Measurements from ENCODE around the gene OS9. TPM values are rescaled to one million over a fixed set of nuclear protein-coding genes. Genes with fewer than 3 reads are reported as not detected.
A peak's percentile ranks its signal among the peaks of the same experiment; 100 is the strongest.

Gene OS9
- total RNA-seq, 2 donors from 2014 or later, result 310 to 322 TPM

DNA sequence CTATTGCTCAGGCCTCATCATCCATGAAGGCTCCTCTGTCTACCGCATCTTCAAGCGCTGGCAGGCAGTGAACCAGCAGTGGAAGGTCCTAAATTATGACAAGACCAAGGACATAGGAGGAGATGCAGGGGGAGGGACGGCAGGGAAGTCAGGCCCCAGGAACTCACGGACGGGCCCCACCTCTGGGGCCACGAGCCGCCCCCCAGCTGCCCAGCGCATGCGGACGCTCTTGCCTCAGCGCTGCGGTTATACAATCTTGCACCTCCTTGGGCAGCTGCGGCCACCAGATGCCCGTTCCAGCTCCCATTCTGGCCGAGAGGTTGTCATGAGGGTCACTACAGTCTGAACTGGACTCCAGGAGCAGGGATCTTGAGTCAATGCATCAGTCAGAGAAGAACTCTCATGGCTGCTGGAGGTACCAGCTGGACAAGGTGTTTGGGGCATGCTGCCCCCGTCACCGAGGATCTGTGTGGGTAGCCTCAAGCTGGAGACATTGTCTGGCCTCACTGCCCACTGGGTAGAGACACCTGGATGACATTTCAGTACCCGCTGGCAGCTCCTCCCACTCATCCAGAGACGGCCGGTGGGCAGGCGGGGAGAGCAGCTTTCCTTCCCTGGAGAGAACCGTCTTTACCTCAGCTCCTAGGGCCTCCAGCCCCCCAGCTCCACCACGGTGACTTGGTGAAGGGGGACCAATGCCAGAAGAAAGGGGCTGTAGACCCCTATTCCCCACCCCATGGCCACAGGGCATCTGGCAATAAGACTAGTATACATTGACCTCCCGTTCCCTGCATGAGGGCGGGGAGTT, 64.8 kb downstream of the OS9 start:
- intact Hi-C loops (cut with DNase I, micrococcal nuclease), result no loop called here
- ATAC-seq (no peak), DNase-seq (no peak)

DNA sequence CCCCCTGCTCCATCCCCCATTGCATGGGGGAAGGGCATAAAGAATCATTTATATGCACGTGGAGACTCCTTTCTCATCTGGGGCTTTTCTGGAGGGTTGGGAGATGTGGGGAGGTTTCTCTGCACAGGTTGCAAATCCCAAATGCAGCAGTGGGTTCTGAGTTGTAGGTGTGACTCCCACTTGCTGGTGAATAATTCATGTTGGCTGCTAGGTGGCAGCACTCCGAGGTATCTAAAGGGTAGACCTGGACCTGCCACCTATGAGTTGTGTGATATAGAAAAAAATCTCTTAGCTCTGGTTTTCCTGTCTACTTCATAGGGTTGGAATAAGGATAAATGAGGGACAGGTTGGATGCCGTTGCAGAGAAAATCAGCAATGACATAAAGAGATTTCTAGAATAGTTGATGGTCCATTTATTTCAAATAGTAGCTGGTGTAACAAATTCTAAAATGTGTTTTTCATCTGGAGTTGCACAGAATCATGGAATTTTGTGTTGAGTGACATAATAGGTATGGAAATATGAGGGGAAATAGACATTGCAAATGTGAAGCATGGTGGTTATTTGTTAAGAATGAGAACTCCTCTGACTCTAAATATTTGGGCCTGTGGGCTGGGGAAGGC, 65.5 kb downstream of the OS9 start:
- intact Hi-C loops (cut with DNase I, micrococcal nuclease), result no loop called here
- DNase-seq (no peak), ATAC-seq (peak; percentile 18)

DNA sequence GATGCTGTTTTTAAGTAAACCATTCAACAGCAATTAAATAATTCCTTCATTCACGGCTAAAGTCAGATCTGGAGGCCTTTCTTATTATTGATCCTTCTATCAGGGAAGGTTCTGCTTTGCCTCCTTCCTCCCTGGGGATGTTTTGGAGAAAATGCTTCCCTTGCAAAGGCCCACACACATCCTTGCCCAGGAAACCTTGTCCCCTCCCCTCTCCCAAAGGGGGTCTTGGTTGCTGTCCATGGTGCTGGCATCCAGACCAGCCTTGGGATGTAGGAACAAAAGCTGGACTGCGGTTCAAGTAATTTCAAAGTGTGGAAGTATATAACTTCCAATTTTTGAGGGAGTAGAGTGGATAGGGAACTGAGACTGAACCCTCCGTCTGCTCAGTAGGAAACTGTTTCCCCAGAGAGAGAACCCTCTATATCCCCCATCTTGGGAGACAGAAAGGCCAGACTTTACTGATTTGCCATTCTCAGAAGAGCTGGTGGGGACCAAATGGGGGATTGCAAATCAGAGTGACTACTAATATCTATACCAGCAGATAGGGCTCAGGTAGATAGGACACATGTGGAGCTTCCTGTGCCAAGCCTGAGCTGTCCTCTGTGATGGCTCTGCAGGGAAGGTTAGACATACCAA, 66.5 kb downstream of the OS9 start:
- DNase-seq, result no peak
- no peak for ATAC-seq
- intact Hi-C loops (cut with DNase I, micrococcal nuclease), result no loop called here

DNA sequence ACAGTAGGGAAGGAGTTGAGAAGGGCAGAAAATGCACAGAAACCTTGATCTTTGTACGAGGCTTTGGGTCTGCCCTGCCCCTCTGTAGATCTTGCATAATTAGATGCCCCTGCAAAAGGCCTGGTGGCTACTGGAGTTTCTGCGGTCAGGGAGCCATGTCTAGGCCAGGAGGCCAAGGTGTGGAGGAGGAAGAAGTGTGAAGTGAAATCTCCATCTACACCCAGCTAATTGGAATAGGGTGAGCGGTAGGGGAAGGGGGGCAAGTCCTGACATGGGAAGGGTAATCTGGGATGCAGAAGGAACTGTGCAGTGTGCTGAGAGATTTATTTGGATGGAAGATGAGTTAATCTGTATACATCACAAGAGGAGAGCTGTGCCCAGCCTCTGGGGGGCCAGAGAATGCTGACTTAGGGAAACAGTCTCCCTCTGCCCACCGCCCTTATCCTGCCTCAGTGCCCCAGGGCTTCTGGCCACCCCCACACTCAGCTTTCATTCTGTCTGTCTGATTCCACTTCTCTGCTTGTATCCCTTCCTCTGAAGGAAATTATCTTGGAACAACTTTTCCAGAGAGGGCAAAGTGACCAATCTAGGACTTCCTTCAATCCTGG, 67.6 kb downstream of the OS9 start:
- no peak for ATAC-seq
- no peak for DNase-seq
- intact Hi-C loops (cut with DNase I, micrococcal nuclease), result no loop called here

DNA sequence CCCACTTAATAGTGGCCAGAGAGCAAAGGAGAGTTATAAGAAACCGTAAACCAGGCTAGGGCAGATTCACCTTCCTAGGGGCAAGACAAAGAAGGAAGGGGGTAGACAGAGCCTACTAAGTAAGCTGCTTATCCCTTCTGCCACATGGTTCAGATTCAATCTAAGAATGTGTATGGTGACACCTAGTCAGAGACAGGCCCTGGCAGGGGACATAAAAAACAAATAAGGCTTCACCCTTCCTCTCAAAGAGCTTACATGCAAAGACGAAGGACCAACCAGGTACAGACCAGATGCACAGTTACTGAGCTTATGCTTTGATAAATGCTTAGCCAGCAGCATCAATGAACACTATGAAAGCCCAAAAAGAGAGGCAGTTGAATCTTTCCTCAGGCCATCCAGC, 68.5 kb downstream of the OS9 start:
- ATAC-seq (no peak), DNase-seq (no peak)
- intact Hi-C loops (cut with DNase I, micrococcal nuclease), result no loop called here

DNA sequence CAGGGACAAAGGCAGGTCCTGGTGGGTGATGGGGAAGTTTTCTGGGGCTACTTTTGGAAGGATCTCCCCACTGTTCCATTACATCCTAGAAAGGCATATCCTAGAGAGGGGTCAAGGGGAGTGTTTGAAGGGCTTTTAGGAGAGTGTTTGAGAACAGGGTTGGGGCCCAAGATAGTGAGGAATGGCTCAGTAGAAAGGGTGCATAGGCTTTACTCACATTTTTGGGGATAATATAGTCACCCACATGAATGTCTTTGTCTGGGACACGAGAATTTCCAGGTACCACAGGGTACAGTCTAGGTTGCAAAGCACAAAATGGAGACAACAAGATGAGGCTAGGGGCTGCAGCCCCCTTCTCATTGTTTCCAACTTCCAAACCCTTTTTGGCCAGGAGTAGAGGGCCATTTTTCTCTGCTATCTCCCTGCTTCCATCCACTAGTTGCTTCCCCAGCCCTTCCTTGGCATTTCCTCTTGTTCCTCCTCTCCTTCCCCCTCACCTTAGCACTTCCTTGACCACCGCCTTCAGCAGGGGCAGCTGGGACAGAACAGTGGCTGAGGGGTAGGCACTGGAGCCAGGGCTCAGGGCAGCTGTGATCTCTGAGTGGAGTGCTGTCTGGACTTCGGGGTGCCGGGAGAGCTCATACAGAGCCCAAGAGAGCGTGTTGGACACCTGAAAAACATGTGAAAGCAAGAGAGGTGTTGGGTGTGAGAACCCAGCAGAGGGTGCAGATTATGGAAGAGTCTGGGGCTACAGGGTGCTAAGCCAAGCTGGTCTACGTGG, 70.1 kb downstream of the OS9 start:
- intact Hi-C loops (cut with DNase I, micrococcal nuclease), result no loop called here
- DNase-seq (no peak), ATAC-seq (no peak)

DNA sequence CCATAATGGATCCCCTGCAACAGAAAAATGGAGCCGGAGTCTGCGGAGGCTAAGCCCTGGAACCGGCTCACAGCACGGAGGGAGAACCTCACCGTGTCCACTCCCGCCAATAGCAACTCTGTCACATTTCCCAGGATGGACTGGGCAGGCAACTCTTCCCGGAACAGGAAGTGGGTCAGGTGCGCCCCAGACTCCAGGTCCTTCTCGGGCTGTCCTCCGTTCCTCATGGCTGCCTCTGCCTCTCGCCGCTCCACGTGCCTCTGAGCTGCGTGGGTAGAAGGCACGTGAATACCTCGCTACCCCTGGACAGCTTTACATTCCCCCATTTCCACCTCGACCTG, 70.7 kb downstream of the OS9 start:
- DNase-seq (peak in 1 of 2 donors; percentile 46), ATAC-seq (peak; percentile 68)
- intact Hi-C loops (cut with DNase I, micrococcal nuclease), result no loop called here

DNA sequence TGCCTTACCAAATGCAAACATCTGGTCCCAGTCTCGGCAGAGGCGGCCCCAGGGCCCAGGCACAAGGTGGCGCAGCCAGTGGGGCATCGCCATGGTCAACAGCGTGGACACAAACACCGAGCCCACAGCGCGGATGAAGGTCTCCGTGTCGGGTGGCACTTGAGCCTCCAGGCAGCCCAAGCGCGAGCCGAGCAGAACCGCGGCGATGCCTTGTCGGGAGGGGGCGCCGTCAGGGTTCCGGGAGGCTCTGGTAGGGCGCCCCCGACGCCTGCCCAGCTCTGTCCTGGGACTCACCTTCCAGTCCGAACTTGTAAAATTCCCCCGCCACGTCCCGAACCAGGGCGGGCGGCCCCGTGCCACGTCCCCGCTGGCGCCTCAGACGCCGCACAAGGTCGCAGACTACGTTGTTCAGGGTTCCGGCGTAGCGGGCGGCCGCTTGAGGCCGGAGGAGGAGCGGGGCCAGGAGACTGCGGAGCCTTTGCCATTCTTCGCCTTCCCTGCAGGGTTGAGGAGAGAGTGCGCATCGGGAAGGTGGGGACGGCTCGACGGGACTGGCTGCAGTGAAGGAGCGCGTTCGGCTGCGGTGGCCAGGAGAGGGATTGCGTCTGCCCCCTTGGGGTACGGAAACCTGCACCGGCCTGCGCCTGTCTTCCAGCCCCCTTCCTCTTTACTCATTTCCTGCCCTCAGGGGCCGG, 71.2 kb downstream of the OS9 start:
- DNase-seq, result peak in 1 of 2 donors; percentile 72
- ATAC-seq, result peak; percentile 64
- intact Hi-C loops (cut with DNase I, micrococcal nuclease), result no loop called here

DNA sequence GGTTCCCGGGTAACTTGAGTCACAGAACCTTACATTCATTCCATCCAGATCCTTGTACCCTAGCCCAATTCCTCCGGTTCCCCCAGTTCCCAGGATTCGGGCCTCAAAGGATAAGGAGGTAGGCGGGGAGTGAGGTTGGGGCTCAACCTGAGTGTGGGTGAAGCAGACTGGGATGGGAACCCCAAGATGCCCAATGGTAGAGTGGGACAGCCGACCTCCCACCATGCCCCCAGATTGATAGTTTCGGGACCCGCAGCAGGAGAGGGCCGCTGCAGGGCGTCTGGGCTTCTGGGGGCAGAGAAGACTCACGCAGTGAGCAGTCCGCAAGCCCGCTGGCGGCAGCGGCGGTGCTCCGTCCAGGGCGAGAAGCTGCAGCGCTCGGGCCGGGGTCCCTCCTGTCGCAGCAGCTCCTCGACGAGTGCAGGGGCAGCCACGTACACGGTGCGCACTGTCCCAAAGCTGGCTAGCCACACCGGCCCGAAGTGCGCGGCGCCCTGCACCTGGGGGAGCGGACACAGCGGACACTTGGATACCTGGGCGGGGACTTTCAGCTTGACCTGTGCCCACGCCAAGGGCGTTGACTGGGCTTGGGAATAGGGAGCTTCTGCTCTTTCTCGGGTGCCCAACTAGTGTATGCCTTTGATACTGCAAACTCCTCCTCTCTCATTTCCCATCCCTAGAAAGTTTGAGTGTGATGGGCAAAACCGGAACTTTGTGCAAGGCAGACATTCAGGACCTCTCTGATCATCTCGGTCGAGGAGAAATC, 71.9 kb downstream of the OS9 start:
- intact Hi-C loops (cut with DNase I, micrococcal nuclease), result no loop called here
- peak; percentile 45 for ATAC-seq

DNA sequence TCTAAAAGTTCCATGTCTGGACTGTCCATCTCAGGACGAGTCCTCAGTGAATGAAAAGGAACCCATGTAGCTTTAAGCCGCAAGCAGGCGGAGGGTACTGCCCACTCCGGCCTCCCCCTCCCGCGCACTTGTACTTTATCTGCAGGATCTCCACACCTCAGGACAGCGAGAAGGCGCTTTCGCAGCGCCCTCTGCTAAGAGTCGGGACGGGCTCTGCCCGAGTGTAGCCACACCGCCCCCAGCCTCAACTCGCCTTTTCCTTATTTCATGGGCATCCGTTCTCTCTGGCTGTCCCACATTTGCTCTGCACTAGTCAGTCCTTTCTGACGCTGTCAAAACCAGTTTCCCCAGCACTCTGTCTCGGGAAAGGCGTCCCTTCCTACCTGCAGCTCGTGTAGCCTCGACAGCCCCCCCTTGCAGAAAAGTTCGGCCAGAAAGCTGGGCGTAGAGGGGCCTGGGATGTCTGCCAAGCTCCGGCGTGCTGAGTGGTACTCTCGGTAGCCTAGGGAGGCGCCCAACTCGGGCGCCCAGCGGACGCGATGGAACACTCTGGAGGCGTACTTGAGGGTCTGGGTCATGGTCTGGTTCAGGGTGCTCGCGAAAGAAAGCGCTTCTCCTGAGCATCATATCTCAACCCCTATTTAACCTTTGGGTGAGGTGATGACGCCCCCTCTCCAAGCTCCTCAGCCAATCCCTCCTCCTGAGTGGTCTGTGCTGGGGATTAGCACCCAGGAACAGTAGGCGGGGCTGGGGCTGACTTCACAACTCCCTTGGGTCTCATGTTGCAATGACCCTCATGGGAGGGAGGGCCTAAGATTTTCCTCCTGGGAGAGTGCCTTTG, 72.8 kb downstream of the OS9 start, which contains the start of gene CYP27B1:
CYP27B1 (minus strand) TSS at position 615 of the 841 bp plus-strand sequence; CDS start at position 578, 37 bp downstream.
- ATAC-seq (peak; percentile 30), DNase-seq (peak in 1 of 2 donors; percentile 25)
- intact Hi-C loops (cut with DNase I, micrococcal nuclease), result no loop called here

More for the DNA sequence above, 71.9 kb downstream of the OS9 start:
- DNase-seq, result peak in 1 of 2 donors; percentile 41

DNA sequence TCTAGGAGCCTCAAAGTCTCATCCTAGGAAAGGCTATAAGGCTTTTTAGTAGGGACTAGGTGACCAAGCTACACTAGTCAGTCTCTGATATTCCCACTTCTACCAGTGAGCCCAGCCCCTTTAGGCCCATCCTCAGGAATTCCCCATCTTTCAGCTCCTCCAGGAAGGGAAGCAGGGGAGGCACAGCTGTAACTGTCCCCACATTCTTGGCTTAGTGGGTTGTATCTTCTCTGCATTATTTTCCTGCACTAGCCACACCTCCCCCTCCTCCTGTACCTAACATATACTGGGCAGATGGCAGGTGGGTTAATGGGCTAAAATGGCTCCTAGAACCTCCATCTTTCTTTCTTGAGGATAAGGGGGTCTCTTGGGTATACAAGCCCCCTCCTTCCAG, 73.4 kb downstream of the OS9 start:
- intact Hi-C loops (cut with DNase I, micrococcal nuclease), result no loop called here
- DNase-seq, result no peak
- ATAC-seq, result no peak

DNA sequence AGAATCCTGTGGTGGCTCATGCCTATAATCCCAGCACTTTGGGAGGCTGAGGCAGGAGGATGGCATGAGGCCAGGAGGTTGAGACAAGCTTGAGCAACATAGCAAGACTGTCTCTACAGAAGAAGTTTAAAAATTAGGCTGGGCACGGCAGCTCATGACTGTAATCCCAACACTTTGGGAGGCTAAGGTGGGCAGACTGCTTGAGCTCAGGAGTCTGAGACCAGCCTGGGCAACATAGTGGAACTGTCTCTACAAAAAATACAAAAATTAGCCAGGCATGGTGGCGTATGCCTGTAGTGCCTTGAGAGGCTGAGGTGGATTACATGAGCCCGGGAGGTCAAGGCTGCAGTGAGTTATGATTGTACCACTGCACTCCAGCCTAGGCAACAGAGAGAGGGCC, 73.9 kb downstream of the OS9 start:
- intact Hi-C loops (cut with DNase I, micrococcal nuclease), result no loop called here
- DNase-seq (no peak), ATAC-seq (no peak)

DNA sequence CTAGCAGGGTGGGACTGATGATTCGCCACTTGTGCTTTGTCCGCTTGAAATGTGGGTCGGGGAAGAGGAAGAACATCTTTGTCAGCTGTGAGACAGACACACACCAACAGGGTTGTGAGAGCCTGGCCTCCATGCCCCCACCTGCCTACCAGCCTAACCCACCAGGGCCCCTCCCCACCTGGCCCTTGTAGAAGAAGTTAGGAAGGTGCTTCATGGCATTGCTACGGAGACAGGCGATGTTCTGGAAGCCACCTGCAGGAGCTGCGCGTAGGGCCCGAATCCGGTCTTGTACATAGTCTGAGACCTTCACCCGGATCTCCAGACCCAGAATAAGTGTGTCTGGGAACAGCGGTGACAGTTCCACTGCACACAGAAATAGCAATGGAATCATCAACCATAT, 75.7 kb downstream of the OS9 start:
- intact Hi-C loops (cut with DNase I, micrococcal nuclease), result no loop called here
- no peak for DNase-seq

DNA sequence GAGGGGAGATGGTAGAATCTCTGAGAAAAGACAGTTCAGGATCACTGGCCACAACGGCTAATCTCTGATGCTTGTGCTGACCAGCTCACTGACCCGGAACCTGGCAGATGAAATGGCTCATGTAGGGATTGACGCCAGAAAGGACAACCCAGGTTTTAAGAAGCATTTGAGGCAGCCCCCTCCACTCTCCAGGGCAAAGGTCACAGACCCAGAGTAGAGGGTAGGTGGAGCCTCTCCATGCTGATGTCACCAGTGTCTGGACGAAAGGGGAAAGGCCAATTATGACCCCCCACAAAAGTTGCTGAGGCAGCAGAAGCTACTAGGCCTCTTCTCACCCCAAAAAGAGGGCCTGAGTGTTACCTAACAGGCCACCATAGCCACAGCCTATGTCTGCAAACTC, 76.8 kb downstream of the OS9 start:
- DNase-seq, result no peak
- intact Hi-C loops (cut with DNase I, micrococcal nuclease), result no loop called here
- ATAC-seq, result no peak

More for the DNA sequence above, 75.7 kb downstream of the OS9 start:
- no peak for ATAC-seq

All from left colon (tissue), 2 donors.